HepG2 (cell line): ENCODE data around the gene TJP2. TPM values are rescaled to one million over a fixed set of nuclear protein-coding genes. Genes with fewer than 3 reads are reported as not detected.
A peak's percentile ranks its signal among the peaks of the same experiment; 100 is the strongest.

ENCODE experiments used
- CBFB ChIP-seq: sonication (generic); formaldehyde crosslinking; IDR thresholded peaks from 2 replicates; pipeline ENCODE4 v1.4.0; 2020; ENCODE audit warnings: missing genetic modification reagents
- CREB1 ChIP-seq, 2 experiments: fragments of 450-650 bp in 1 of 2; IDR thresholded peaks; 2 replicates each; pipeline ENCODE4 v1.6.1; 2016 to 2017; ENCODE audit warnings: control low read depth in 1 of 2, mild to moderate bottlenecking in 1 of 2, missing compliant biosample characterization in 1 of 2, missing genetic modification characterization in 1 of 2
- DPF2 ChIP-seq: sonication (generic); formaldehyde crosslinking; IDR thresholded peaks from 2 replicates; pipeline ENCODE4 v1.4.0; 2020; ENCODE audit warnings: mild to moderate bottlenecking, low read depth, missing genetic modification reagents, borderline replicate concordance
- FOXA1 ChIP-seq, 2 experiments: fragments of 450-650 bp in 1 of 2; sonication (generic) in 1 of 2; formaldehyde crosslinking in 1 of 2; IDR thresholded peaks; 2 replicates each; pipeline versions ENCODE4 v1.4.0 to v1.6.1; 2016 to 2020; ENCODE audit warnings: missing genetic modification reagents in 1 of 2
- FOXK2 ChIP-seq: fragments of 450-650 bp; IDR thresholded peaks from 2 replicates; pipeline ENCODE4 v1.6.1; 2016
- GFI1 ChIP-seq: sonication (generic); formaldehyde crosslinking; IDR thresholded peaks from 2 replicates; pipeline ENCODE4 v1.5.0; 2020; ENCODE audit warnings: missing genetic modification reagents, mild to moderate bottlenecking, borderline replicate concordance
- HNF1B ChIP-seq: sonication (generic); formaldehyde crosslinking; IDR thresholded peaks from 2 replicates; pipeline ENCODE4 v1.5.1; 2020; ENCODE audit warnings: mild to moderate bottlenecking, moderate library complexity, missing genetic modification reagents
- MED1 ChIP-seq: sonication (generic); formaldehyde crosslinking; IDR thresholded peaks from 2 replicates; pipeline ENCODE4 v1.4.0; 2020; ENCODE audit warnings: missing genetic modification reagents
- MIER2 ChIP-seq: IDR thresholded peaks from 2 replicates; pipeline ENCODE4 v1.6.1; 2016; ENCODE audit warnings: missing biosample characterization, missing genetic modification reagents
- NONO ChIP-seq, 2 experiments: fragments of 450-650 bp in 1 of 2; sonication (generic) in 1 of 2; formaldehyde crosslinking in 1 of 2; IDR thresholded peaks in 1 of 2; conservative IDR thresholded peaks in 1 of 2; 2 replicates each; pipeline versions ENCODE4 v1.6.1 to v1.8.0; 2017 to 2022; ENCODE audit warnings: mild to moderate bottlenecking in 1 of 2, missing genetic modification reagents in 1 of 2, moderate library complexity in 1 of 2
- PITX1 ChIP-seq: sonication (generic); formaldehyde crosslinking; IDR thresholded peaks from 2 replicates; pipeline ENCODE4 v1.5.1; 2020; ENCODE audit warnings: mild to moderate bottlenecking, missing genetic modification reagents
- THRA ChIP-seq: sonication (generic); formaldehyde crosslinking; IDR thresholded peaks from 2 replicates; pipeline ENCODE4 v1.4.0; 2020; ENCODE audit warnings: missing genetic modification reagents, borderline replicate concordance
- ZBTB25 ChIP-seq: IDR thresholded peaks from 2 replicates; pipeline ENCODE4 v1.6.1; 2018; ENCODE audit warnings: missing genetic modification reagents
- ZBTB37 ChIP-seq: sonication (generic); formaldehyde crosslinking; IDR thresholded peaks from 2 replicates; pipeline ENCODE4 v1.4.0; 2020; ENCODE audit warnings: mild to moderate bottlenecking, missing genetic modification reagents
- ZMYM3 ChIP-seq: sonication (generic); formaldehyde crosslinking; IDR thresholded peaks from 2 replicates; pipeline ENCODE4 v1.5.1; 2020; ENCODE audit warnings: mild to moderate bottlenecking, missing genetic modification reagents
- ZNF224 ChIP-seq: sonication (generic); formaldehyde crosslinking; IDR thresholded peaks from 2 replicates; pipeline ENCODE4 v1.5.0; 2020; ENCODE audit warnings: mild to moderate bottlenecking, missing genetic modification reagents
- ZNF556 ChIP-seq: sonication (generic); formaldehyde crosslinking; IDR thresholded peaks from 2 replicates; pipeline ENCODE4 v1.4.0; 2020; ENCODE audit warnings: mild to moderate bottlenecking, missing genetic modification reagents, borderline replicate concordance
- ZNF569 ChIP-seq: sonication (generic); formaldehyde crosslinking; IDR thresholded peaks from 2 replicates; pipeline ENCODE4 v1.5.0; 2020; ENCODE audit warnings: mild to moderate bottlenecking, missing genetic modification reagents, moderate library complexity, borderline replicate concordance
- ZNF710 ChIP-seq: sonication (generic); formaldehyde crosslinking; IDR thresholded peaks from 2 replicates; pipeline ENCODE4 v1.5.0; 2020; ENCODE audit warnings: mild to moderate bottlenecking, missing genetic modification reagents, borderline replicate concordance
- polyA plus RNA-seq, 8 experiments: library from polyadenylated mRNA; depleted of rRNA in 3 of 8; stranded (reverse) in 7 of 8; unstranded in 1 of 8; fragments of >200 nt; fragmentation: Illumina TruSeq in 4 of 8; extraction: Trizol in 4 of 8; gene quantifications; 2 replicates each; pipeline versions ENCODE4 v1.2.1 to v1.2.3, GENCODE V29; 2011 to 2016; ENCODE audit warnings: low read depth in 4 of 8, missing spikeins in 1 of 8, mixed read lengths in 1 of 8; ENCODE audit not compliant: insufficient read depth in 1 of 8
- total RNA-seq, 5 experiments: library from RNA; depleted of rRNA; stranded (reverse); fragments of >200 nt; fragmentation: Illumina TruSeq; extraction: Trizol; gene quantifications; 2 replicates each; pipeline ENCODE4 v1.2.3, GENCODE V29; 2016; ENCODE audit warnings: low read depth in 1 of 5

TJP2 gene
- total and polyA plus RNA-seq, 2 of the 13 experiments (the other 11 are each of a cell fraction or from before 2014, with no cell fraction given): 109 to 110 TPM

GRCh38 chr9:69153707-69154521 lies 20.2 kb upstream of the TJP2 start (continued):
- TF ChIP-seq ZBTB37 (peak; percentile 35; the same call in 1 of the 2 replicates), PITX1 (CRISPR knock-in tag) (peak; percentile 20; the same call in 1 of the 2 replicates), FOXK2 (peak; percentile 44; the same call in 1 of the 2 replicates), GFI1 (CRISPR knock-in tag) (peak; percentile 70; the same call in 1 of the 2 replicates), CBFB (CRISPR knock-in tag) (no peak), ZNF224 (0 out of 2 replicates have a peak, but pooled peaks have one; percentile 62), MIER2 (CRISPR knock-in tag) (peak; percentile 63; the same call in 1 of the 2 replicates), DPF2 (CRISPR knock-in tag) (peak; percentile 84; the same call in 1 of the 2 replicates), ZNF556 (peak; percentile 76; the same call in 1 of the 2 replicates), MED1 (peak; percentile 46; the same call in 1 of the 2 replicates), ZMYM3 (CRISPR knock-in tag) (peak; percentile 4; the same call in 1 of the 2 replicates), ZNF569 (CRISPR knock-in tag) (no peak), THRA (no peak), FOXA1 (IDR thresholded peaks at IDR 0.05) (no peak), FOXA1 (CRISPR knock-in tag; IDR thresholded peaks at IDR 0.05) (peak; percentile 87), ZBTB25 (CRISPR knock-in tag) (0 out of 2 replicates have a peak, but pooled peaks have one; percentile 22), ZNF710 (CRISPR knock-in tag) (peak; percentile 30; the same call in 1 of the 2 replicates), CREB1 (IDR thresholded peaks at IDR 0.05) (no peak), CREB1 (CRISPR knock-in tag; IDR thresholded peaks at IDR 0.05) (peak; percentile 61), HNF1B (CRISPR knock-in tag) (no peak), NONO (IDR thresholded peaks at IDR 0.05) (no peak), NONO (CRISPR knock-in tag; conservative IDR thresholded peaks at IDR 0.05) (0 out of 2 replicates have a peak, but pooled peaks have one; percentile 11)
